Epithelial cell of esophagus (primary cell): Measurements from ENCODE around the gene PKD1L1.
"Not testable (repeated sequence)": the region's sequence is repeated elsewhere in the genome, so short reads cannot be mapped to it uniquely, and the experiment has no call there.

ENCODE experiments used
- DNase-seq: peaks from one replicate; pipeline ENCODE4 v3.0.0; 2010; ENCODE audit warnings: low read depth
- H3K4me3 ChIP-seq: 2 replicates; pipeline ENCODE4 v1.5.1; 2011; ENCODE audit warnings: mild to moderate bottlenecking, low read length, control low read depth
- TF ChIP-seq, protein P1 (sequence below): IDR thresholded peaks from 2 replicates; pipeline ENCODE4 v1.5.1; 2011; ENCODE audit warnings: low read depth, mild to moderate bottlenecking, low read length, control low read depth, inconsistent platforms; ENCODE audit not compliant: insufficient read depth; ENCODE audit errors: missing control alignments

PKD1L1 gene

GRCh38 chr7:47799524-47799923, 148.7 kb downstream of the PKD1L1 start:
- DNase-seq, result no peak
- TF ChIP-seq, protein P1, sequence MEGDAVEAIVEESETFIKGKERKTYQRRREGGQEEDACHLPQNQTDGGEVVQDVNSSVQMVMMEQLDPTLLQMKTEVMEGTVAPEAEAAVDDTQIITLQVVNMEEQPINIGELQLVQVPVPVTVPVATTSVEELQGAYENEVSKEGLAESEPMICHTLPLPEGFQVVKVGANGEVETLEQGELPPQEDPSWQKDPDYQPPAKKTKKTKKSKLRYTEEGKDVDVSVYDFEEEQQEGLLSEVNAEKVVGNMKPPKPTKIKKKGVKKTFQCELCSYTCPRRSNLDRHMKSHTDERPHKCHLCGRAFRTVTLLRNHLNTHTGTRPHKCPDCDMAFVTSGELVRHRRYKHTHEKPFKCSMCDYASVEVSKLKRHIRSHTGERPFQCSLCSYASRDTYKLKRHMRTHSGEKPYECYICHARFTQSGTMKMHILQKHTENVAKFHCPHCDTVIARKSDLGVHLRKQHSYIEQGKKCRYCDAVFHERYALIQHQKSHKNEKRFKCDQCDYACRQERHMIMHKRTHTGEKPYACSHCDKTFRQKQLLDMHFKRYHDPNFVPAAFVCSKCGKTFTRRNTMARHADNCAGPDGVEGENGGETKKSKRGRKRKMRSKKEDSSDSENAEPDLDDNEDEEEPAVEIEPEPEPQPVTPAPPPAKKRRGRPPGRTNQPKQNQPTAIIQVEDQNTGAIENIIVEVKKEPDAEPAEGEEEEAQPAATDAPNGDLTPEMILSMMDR, result no peak

DNA sequence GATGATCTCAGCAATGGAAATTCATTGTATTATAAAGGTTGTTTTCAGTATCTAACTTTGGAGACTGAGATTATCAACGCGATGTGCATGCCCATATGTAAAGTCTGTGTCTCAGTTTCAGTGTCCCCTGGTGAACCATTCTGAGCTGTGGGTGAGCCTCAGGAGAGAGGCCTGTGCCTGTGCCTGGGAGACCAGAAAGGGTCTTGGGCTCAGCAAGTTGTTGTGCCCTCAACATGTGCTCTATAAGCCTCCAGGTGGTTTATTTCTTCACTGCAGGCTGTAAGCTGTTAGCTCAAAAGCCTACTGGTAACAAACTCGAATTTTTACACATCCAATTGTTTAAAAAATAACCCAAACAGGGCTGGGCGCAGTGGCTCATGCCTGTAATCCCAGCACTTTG, 151.9 kb downstream of the PKD1L1 start:
- TF ChIP-seq, protein P1, result no peak
- H3K4me3 ChIP-seq, result no peak overlapping the region

More at GRCh38 chr7:47799524-47799923, 148.7 kb downstream of the PKD1L1 start:
- H3K4me3 ChIP-seq, result no peak overlapping the region

DNA sequence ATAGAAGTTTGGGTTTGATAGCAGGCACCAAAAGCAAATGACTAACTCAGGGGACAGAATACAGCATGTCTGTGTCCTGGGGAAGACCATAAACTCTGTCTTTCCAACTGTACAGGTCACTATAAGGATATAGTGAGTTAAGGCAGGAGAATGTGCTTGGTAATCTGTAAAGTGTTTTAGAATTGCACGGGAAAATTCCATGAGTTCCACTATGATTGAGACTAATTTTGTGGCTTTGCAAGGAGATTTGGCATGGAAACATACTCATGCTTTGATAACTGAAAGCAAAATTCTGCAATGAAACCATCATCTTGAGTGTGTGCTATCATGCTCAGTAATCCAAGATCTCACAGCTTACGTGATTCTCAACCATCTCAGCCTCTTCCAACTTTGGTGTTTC, 152.6 kb downstream of the PKD1L1 start:
- DNase-seq, result no peak
- H3K4me3 ChIP-seq, result no peak overlapping the region
- TF ChIP-seq, protein P1, result no peak

More for the DNA sequence above, 151.9 kb downstream of the PKD1L1 start:
- DNase-seq, result no peak

DNA sequence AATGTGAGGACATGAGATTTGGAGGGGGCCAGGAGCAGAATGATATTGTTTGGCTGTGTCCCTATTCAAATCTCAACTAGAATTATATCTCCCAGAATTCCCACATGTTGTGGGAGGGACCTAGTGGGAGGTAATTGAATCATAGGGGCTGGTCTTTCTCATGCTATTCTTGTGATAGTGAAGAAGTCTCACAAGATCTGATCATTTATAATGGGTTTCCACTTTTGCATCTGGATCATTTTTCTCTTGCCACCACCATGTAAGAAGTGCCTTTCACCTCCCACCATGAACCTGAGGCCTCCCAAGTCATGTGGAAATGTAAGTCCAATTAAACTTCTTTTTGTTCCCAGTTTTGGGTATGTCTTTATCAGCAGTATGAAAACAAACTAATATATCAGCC, 153.1 kb downstream of the PKD1L1 start:
- not testable (repeated sequence) for H3K4me3 ChIP-seq, DNase-seq

GRCh38 chr7:47794016-47794415, 154.2 kb downstream of the PKD1L1 start:
- DNase-seq, result no peak
- TF ChIP-seq, protein P1, result no peak
- no peak overlapping the region for H3K4me3 ChIP-seq

DNA sequence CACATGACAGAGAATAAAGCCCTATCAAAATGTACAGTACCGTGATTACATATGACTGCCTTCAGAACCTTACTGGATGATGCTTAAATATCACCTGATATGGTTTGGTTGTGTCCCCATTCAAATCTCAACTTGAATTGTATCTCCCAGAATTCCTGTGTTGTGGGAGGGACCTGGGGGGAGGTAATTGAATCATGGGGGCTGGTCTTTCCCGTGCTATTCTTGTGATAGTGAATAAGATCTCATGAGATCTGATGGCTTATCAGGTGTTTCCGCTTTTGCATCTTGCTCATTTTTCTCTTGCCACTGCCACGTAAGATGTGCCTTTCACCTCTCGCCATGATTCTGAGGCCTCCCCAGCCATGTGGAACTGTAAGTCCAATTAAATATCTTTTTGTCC, 155.1 kb downstream of the PKD1L1 start:
- not testable (repeated sequence) for H3K4me3 ChIP-seq, DNase-seq

DNA sequence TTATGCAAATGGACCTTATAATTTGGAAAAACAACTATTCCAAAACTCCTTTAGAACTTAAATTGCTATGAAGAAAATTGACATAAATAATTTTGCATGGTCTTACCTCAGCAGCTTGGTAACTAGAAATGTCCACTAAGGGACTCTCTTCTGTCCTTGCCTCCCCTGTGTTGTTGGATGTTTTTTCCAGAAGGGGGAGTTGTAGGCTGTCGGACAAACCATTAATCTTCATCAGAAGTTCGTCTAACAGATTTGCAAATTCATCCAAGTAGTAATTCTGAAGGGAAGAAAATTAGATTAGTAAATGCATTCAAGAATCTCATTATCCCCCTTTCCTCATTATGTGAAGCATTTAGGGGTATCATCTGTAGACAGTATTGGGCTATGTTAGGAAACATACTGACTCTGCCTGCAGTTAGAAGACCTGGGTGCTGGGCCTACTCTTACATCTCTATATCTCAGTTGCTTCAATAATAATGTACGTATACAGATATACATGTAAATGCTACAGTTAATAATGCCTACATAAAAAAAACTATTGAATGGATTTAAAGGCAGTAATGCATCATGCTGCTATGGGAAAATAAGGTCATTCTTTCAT, 155.6 kb downstream of the PKD1L1 start:
- peak; percentile 52 for DNase-seq
- H3K4me3 ChIP-seq, result no peak overlapping the region
- TF ChIP-seq, protein P1, result peak; percentile 57

GRCh38 chr7:47791682-47792081, 156.6 kb downstream of the PKD1L1 start:
- DNase-seq, result no peak
- TF ChIP-seq, protein P1, result no peak
- no peak overlapping the region for H3K4me3 ChIP-seq
